HG03159 (cell line): ENCODE measurements around the gene ERBB4.
"Not testable (repeated sequence)": the region's sequence is repeated elsewhere in the genome, so short reads cannot be mapped to it uniquely, and the experiment has no call there.

Experiments used
- ATAC-seq: cut with Tn5 transposase; IDR thresholded peaks from one replicate; pipeline ENCODE4 v1.9.1; 2021; ENCODE audit warnings: mild to moderate bottlenecking, moderate library complexity; ENCODE audit not compliant: unreplicated experiment

The ERBB4 gene

DNA sequence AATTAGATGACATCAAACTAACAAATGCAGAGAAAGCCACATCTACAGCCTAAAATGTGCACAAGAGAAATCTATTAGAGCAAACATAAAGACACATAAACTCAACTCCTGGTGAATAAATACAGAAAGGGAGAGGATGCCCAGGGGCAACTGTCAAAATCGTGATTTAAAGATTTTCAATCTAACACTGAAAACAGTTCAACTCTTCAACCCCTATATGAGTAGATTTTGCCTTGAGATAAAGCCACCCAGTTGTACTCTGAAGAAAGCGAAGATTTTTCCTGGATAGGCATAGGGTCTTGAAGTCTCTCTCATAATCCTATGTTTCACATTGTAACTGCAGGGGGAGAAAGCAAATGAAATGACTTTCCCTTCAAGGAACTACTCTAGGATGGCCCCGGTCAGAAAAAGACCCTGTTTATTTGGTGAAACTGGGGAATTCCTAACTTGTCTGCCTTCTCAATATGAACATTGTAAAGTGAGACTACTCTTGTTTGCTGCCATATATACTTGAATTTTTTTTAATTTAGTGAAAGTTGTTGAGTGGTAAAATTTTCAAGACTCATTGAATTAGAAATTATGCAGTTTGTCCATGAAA, 226.7 kb downstream of the ERBB4 start:
- no peak for ATAC-seq

DNA sequence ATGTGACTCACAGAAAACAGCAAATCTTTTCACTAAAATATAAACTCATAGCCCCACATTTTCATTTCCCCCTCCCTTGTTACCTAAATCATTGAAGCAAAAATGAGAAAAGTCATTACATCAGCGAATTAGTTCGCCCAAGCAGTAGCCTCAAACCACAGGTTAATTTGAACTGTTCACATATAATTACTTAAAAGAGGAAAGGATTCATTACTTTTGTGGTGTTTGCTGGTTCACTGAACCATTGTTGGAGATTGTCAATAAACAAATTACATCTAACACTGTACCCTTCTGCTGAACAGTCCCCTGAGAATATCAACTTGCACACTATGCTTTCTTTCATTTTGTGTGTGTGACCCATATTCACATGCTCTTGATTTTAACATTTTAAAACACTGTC, 238.7 kb downstream of the ERBB4 start:
- ATAC-seq, result no peak

DNA sequence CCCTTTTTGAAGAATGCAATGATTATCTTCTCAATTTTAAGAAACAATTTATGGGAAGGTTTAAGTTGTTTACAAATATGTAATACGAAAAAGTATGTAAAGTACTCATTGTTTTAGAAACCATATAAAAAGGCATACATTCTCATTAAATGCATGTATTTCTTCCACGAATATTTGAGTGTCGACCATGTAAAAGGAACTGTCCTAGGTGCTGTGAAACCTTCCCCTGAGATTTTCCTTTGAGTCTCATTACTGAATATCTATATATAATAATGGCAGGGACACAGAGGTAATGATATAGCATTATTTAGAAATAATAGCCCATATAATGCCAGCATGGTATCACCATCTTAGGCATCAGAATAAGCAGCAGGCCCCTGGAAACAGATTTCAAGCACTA, 239.3 kb downstream of the ERBB4 start:
- no peak for ATAC-seq

DNA sequence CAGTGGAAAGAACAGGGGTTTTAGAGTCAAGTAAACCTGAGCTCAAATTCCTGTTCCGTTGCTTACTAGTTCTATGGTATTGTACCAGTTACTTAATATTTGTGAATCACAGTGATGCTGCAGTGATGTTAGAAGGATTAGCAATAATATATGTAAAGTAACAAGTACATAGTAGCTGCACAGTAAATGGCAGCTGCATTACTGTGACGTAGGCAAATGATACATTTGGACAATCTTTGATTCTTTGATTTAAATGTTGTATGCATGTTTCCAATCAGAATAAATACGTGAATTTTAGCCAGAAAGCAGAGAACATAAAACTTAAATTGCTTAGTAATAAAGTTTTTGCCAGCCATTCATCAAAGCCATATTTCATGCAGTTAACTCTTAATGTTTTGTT, 243.0 kb downstream of the ERBB4 start:
- ATAC-seq, result no peak

DNA sequence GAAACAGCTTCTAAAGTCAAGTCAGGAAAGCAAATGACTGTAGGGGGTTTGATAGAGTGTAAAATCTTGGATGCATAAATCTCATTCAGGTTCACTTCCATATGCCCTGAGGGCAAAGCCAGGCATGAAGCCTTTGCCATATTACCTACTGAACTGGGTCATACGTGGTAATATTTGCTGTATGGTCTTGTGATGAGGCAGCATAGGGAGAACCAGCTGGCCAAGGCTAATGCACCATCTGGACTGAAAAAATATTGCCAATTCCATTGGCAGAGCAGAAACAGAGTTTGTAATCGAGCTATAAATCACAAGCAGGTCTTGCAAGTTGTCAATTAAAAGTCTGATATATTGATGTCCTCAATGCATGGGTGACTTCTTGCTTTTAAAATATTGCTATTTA, 243.8 kb downstream of the ERBB4 start:
- no peak for ATAC-seq

DNA sequence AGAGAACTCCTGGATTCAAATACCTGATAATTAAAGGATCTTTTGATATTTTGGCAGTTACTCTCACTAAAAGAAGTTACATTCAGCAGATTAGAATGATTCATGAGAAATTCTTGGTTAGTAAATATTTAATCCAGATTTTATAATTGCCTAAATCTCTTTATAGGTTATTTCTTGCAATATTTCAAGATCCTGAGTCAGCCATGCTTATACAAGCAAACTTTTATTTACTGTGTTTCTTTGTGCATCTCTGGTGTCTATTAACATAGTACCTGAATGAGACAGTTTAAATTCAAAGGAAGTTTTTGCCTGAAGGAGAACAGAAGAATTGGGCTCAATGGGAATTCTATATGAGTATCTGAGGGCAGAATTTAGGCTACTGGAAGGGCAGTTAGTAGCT, 249.3 kb downstream of the ERBB4 start:
- ATAC-seq, result no peak

DNA sequence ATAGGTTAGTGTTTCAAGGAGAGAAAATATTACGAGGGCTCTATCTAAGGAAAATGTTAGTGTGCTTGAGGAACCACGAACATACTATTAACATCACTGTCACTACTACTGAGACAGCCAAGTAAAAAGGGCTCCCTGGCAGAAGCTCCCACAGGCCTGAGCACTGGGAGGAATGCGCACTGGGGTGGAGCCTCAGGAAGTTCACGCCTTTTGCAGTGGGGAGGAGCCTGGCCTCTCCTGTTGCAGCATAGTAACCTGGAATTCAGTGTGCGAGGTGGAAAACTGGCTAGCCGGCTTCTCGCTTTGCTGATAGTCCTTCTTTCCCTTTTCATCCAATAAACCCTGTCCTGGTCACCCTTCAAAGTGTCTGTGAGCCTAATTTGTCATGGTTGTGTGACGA, 250.3 kb downstream of the ERBB4 start:
- ATAC-seq, result no peak

DNA sequence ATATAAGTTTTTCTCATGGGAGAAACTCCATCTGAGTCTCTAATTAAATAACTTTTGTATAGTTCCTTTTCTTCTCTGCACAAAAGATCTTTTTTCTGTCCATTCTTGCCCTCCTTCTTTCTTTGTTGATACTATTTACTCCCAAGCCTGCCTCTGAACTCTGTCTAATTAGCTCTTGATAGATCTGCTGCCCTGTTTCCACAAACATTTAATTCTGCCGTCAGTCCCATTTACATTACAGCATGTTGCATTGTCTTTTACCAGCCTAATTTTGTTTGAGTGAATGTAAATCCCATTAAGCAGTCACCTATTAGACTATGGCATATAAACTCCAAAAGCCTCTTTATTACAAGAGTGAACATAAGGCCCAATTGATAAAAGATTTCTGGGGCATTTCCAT, 254.4 kb downstream of the ERBB4 start:
- ATAC-seq, result no peak

DNA sequence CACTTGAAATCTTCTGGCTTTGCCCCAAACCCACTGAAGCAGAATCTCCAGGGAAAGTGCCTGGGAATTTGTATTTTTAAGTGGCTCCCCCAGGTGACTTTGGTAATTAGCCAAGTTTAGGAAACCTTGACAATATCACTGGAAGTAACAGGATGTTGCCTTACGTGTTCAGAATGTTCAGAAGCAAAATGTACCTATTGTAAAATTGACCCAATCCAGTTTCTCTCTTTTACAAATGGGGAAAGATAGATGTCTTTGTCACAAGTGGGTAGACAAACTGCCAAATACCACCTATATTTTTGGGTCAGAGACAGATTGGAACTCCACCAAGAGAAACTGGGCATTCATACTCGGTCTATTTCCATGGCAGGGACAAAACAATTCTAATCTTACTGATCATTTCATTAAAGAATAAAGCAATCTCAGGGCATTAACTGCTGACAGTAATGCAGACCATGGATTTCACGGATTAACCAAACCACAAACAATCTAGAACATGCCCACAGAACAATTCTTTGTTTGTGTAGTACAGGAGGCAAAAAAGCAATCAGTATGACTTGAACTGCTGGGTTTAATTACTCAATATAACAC, 255.8 kb downstream of the ERBB4 start:
- no peak for ATAC-seq

DNA sequence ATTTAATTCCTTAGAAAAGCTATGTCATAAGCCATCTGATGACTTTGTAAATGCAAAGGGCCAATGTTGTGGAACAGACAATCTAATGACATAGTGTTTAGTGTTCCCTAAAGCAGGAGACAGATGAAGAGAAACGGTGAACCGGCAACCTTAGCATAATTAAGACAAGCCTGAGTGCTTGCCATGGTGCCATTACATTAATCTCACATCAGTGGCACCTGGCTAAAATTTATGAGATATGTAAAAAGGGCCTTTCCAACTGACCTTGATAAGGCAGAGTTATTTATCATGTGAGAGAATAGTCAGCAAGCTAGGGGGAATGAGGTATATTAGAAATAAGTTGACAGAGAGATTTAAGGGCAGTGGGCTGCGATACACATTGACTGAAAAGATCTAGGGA, 261.8 kb downstream of the ERBB4 start:
- ATAC-seq, result no peak

DNA sequence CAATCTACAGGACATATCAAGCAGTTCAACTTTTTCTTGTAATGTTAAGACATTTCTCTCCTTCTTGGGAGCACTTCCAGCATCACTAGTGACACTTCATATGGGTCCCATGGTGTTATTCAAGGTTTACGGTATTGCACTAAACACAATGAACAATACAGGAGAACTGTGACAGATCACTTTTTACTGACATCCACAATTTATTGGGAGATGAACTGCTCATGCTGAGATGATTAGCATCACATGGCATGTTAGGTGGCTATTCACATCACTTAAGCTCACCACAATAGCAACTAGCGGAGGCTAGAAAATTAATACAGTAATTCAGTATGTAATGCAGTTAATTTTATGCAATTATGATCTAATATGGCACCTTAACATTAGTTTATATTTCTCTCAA, 264.4 kb downstream of the ERBB4 start:
- no peak for ATAC-seq

DNA sequence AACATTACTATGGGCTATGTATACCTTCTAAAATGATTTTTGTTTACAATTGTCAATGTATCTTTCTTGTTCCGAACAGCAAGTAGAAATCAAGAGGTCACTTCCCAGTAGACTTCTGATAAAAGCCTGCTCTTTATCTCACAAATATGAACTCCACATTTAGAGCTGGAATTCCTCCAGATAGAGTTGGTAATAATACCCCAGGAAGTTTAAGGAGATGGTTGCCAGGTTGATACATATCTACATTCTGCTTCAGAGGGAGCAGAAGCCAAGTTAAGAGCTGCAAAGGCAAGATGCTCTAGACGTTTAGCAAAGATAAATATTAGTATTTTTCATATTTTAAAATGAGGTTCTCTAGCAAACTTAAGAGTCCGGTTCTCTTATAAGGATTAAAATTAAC, 267.0 kb downstream of the ERBB4 start:
- no peak for ATAC-seq

DNA sequence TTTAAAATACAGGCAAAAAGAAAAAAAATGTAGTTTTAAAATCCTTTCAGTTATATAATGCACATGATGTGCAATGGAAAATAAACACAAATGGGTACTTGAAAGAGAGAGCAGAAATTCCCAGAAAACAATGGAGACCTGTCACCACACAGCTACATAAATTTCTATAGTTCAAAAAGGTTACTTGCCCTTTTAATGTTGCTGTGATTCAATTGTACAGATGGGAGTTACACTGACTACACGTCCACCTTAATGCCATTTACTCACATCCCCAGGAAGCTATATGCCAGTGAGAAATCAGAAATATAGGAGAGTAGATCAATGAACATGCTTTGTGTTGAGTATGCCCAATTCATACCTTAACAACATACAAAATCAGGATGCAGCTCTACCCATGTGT, 269.6 kb downstream of the ERBB4 start:
- ATAC-seq, result no peak

DNA sequence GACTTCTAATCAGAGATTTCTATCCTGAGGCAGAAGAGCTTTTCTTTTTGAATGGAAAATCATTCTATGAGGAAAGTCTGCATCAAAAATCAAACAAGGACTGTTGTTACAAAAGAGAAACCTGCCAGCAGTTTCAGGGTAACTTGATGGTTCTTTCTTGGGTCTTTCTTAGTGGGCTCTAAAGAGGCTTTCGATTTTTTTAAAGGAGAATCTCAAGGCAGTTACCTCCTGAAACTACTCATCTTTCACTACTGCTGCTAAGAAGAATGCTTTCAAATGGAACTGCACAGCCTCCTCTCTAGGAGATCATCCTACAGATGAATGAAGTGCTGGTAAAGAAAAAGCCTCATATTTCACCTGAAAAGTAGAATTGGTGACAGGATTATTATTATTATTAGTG, 272.3 kb downstream of the ERBB4 start:
- ATAC-seq, result no peak

DNA sequence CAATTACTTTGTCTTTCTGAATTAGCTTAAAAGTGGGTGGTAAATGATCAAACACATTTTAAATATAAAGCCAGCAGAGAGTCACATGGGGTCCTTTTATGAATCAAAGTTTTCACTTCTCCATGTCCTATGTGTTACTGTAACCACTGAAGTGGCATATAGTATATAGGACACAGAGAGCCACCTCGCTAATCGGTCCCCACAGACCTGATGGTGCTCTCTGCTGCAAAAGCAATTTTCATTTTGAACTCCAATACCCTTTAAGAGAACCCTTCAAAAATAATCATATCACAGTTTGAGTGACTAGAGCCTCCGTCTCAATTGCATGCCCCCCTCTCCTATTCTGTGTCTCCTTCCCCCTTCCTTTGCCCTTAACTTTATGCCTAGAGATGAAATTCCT, 272.8 kb downstream of the ERBB4 start:
- no peak for ATAC-seq

DNA sequence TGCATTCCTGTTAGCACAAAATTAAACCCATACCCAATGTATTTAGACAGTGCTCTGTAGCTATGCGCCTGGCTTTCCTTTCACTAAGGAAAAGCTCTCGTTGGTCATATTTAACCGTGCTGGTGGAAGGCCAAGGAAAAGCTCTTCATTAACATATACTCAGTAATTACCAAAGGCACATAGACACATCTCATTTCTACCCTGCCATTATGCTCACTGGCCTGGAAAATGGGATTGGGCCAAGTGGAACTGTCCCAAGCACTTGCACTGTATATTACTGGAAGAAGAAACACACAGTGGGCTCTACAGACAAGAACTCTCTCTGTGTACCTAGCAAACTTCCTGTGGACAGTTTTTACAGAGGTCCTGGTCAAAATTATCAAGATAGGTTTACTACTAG, 274.4 kb downstream of the ERBB4 start:
- ATAC-seq, result no peak

DNA sequence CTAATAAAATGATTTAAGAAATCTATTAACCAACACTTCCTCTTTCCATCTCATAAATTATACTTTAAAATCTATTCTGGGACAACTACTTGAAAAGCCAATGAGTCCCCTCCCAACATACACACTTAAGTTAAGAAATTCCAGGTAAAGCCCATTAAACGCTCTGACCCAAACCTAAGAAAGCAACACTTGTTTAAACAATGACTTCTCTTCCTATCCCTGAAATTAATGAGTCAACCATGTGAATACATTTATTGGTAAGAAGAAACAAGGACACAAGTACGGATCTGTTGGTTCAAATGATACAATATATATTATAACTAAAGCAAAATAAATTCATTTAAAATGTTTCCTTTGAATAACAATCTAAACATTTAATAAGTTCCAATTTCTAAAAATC, 279.4 kb downstream of the ERBB4 start:
- ATAC-seq, result no peak

DNA sequence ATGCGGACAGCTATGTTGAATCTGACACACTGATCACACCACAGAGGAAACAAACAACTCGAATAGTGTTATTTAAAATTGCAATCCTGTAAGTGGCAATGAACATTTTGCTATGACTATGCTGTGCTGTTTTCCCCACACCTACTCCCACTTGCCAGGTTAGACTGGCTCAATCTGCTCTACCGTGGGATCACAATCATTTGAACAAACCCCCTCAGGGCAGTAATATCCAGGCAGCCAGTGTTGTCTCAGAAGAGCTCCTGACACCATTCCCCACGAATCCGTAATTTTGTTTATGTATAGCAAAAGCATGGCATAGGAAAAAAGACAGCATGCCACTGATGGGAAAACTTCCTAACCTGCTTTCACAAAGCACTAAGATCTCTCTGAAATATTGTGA, 284.3 kb downstream of the ERBB4 start:
- no peak for ATAC-seq

DNA sequence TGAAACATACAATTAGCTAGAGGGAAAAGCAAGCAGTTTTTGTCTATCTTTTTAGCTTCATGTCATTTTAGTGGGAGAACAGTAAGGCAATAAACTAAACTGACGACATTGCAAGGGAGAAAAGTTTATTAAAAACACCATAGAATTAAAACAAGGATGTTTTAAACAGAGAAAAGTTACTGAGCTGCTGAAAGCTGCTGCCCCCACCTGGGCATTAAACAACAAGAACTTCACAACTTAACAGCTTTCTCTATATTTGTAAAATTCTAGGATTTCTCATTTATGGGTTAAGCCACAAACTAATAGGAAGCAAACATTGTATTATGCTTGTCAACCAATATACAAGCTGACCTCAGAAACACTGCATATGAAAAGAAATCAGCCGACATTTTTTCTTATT, 289.2 kb downstream of the ERBB4 start:
- no peak for ATAC-seq

DNA sequence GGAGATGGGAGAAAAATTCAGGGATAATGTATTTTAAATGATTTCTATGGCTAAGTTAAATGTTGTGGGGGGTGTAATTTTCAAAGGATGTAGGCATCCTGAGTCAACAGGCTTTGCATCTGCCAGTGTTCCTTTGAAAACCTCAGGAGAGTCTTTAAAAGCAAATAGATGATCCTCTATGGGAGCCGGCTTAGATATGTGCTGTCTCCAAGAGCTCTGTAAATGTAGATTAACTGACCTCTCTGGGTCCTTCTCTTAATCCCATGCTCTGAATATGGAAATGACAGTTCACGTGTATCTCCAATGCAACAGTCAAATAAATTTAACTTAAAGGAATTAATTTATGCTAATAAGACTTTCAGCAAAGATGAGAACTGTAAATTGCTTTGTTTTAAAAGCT, 292.7 kb downstream of the ERBB4 start:
- ATAC-seq, result no peak

DNA sequence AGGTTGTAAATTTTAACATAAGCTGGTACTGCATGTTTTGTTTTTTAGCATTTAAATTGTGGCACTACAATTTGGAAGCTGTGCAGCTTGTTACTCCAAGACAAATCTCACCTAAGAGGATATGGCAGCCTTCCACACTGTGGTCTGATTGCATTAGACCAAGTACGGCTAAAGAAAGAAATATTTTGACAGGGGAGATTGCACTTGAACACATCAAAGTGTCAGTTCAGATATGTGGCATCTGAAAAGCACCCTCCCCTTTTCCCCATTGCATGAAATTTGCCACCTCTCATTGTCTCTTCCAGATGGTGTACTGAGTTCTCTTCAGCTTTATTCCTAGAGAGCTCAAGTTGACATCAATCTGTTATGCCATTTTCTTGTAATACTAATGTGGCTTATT, 295.9 kb downstream of the ERBB4 start:
- no peak for ATAC-seq

DNA sequence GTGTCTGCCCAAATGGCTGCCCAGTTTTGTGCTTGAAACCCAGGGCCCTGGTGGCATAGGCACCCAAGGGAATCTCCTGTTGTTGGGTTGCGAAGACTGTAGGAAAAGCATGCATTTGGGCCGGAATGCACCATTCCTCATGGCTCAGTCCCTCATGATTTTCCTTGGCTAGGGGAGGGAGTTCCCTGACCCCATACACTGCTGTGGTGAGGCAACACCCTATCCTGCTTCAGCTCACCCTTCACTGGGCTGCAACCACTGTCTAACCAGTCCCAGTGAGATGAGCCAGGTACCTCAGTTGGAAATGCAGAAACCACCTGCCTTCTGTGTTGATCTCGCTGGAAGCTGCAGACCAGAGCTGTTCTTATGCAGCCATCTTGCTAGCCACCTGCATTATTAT, 300.4 kb downstream of the ERBB4 start:
- ATAC-seq, result not testable (repeated sequence)

DNA sequence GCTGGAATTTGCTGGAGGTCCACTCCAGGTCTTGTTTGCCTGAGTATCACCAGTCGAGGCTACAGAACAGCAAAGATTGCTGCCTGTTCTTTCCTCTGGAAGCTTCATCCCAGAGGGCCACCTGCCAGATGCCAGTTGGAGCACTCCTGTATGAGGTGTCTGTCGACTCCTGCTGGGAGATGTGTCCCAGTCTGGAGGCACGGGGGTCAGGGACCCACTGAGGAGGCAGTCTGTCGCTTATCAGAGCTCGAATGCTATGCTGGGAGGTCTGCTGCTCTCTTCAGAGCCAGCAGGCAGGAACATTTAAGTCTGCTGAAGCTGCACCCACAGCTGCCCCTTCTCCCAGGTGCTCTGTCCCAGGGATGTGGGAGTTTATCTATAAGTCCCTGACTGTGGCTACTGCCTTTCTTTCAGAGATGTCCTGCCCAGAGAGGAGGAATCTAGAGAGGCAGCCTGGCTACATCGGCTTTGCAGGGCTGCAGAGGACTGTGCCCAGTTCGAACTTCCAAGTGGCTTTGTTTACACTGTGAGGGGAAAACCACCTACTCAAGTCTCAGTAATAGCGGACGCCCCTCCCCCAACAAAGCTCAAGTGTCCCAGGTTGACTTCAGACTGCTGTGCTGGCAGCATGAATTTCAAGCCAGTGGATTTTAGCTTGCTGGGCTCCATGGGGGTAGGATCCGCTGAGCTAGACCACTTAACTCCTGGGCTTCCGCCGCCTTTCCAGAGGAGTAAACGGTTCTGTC, 301.1 kb downstream of the ERBB4 start:
- ATAC-seq, result no peak
